D721Med (cell line): Measurements from ENCODE around the gene SPATA3.

ENCODE experiments used
- DNase-seq: peaks from one replicate; pipeline ENCODE4 v3.0.0; 2011; ENCODE audit warnings: low spot score; ENCODE audit not compliant: insufficient read length
- FAIRE-seq: peaks from 2 replicates; lab custom pipeline; 2011; peaks lifted over from hg19 to GRCh38; lab: Jason Lieb, UNC
- CTCF ChIP-seq: IDR thresholded peaks from 2 replicates; pipeline ENCODE4 v1.5.1; 2012; ENCODE audit warnings: mild to moderate bottlenecking, control low read depth; ENCODE audit not compliant: insufficient read depth; ENCODE audit errors: missing control alignments

The SPATA3 gene

DNA sequence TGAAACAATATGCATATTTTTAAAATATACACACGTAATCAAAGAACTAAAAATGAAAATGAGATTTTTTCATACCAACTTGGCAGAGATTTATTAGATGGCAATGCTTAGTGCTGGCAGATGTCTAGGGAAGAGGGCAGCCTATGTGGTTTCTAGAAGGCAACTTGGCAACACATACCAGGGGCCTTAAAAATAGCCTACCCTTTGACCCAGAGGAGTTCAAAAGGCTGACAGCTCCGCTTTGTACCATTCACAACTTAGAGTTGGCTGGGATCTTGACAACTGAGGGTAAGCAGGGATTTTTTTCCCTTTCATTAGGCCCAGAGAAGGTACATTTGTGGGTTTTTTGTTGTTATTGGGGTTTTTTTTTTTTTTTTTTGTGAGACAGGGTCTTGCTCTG is 44.5 kb upstream of the SPATA3 start:
- FAIRE-seq (no peak), DNase-seq (no peak)
- no peak for TF ChIP-seq CTCF

- no peak for TF ChIP-seq CTCF
- DNase-seq, result no peak
- FAIRE-seq, result no peak
Observed at GRCh38 chr2:230952226-230952956, 43.5 kb upstream of the SPATA3 start.

- no peak for TF ChIP-seq CTCF
- no peak for DNase-seq
- no peak for FAIRE-seq
Observed at GRCh38 chr2:230953845-230954244, 42.1 kb upstream of the SPATA3 start.

- TF ChIP-seq CTCF, result no peak
- no peak for DNase-seq
- FAIRE-seq, result no peak
Observed at GRCh38 chr2:230954746-230955145, 41.2 kb upstream of the SPATA3 start.

GRCh38 chr2:230955163-230955737 is 40.7 kb upstream of the SPATA3 start:
- no peak for DNase-seq
- no peak for TF ChIP-seq CTCF
- FAIRE-seq, result no peak

GRCh38 chr2:230956827-230957755 is 38.8 kb upstream of the SPATA3 start:
- TF ChIP-seq CTCF, result no peak
- no peak for FAIRE-seq
- no peak for DNase-seq
